Stimulated activated CD8-positive, alpha-beta memory T cell treated with anti-CD3 and anti-CD28 coated beads, Interleukin-7, amount 100 ng/mL, for 24 hours (primary cell): ENCODE data around the gene PFDN6.
"Not testable (repeated sequence)": the region's sequence is repeated elsewhere in the genome, so short reads cannot be mapped to it uniquely, and the experiment has no call there.

Experiments
- DNase-seq: peaks from one replicate; pipeline ENCODE4 v3.0.0-alpha.2; 2020; ENCODE audit warnings: low read depth

The PFDN6 gene

DNA sequence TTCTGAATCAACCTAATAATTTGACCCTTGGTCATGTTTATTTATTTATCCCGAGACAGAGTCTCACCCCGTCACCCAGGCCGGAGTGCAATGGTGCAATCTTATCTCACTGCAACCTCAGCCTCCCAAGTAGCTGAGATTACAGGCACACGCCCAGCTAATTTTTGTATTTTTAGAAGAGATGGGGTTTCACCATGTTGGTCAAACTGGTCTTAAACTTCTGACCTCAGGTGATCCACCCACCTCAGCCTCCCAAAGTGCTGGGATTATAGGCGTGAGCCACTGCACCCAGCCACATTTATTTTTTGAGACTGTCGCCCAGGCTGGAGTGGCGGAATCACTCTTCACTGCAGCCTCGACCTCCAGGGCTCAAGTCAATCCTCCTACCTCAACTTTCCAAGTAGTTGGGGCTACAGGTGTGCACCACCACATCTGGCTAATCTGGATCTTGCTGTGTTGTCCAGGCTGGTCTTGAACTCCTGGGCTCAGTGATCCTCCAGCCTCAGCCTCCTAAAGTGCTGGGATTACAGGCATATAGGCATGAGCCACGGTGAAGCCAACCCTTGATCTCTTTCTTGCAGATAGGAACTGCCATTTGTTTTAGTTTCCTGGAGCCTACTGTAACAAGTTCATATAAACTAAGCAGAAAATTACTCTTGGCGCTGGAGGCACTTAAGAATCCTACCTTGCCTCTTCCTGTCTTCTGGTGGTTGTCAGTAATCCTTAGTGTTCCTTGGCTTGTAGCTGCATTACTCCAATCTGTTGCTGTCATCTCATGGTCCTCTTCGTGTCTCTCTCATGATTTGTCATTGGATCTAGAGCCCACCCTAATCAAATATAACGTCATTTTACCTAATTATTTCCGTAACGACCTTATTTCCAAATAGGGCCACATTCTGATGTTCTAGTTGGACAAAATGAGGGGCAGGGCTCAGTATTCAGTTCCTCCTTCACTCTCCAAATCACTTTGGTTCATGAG lies 15.2 kb upstream of the PFDN6 start:
- DNase-seq, result no peak

DNA sequence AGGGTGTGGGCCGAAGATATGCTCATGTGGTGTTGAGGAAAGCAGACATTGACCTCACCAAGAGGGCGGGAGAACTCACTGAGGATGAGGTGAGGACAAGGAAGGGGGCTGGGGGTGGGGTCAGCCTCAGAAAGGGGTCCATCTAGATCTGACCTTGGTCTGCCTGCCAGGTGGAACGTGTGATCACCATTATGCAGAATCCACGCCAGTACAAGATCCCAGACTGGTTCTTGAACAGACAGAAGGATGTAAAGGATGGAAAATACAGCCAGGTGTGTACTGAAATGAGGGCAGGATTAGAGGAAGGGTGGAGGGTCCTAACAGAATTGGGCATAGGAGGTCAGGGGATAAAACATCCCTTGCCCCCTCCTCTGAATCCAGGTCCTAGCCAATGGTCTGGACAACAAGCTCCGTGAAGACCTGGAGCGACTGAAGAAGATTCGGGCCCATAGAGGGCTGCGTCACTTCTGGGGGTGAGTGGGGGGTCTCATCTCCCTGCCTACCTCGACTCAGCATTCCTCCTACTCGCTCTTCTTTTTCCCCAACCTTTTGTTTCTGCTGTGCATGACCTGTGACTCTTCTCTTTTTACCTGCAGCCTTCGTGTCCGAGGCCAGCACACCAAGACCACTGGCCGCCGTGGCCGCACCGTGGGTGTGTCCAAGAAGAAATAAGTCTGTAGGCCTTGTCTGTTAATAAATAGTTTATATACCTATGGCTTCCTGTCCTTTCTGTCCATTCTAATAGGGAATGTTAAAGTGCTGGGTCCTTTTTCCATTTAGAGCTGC lies 13.4 kb upstream of the PFDN6 start:
- not testable (repeated sequence) for DNase-seq

DNA sequence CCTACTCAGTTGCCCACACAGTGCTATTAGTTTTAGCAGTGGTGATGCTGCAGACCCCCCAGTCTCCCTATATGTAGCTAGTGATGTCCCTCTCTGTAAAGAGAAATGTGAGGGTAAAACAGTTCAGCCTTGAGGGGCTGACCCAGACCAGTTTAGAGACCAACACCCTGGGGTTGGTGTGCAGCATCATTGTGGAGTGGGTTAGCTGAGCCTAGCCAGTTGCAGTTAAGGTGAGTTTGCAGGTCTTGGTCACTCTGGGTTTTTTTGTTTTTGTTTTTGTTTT lies 12.9 kb upstream of the PFDN6 start:
- DNase-seq, result no peak

DNA sequence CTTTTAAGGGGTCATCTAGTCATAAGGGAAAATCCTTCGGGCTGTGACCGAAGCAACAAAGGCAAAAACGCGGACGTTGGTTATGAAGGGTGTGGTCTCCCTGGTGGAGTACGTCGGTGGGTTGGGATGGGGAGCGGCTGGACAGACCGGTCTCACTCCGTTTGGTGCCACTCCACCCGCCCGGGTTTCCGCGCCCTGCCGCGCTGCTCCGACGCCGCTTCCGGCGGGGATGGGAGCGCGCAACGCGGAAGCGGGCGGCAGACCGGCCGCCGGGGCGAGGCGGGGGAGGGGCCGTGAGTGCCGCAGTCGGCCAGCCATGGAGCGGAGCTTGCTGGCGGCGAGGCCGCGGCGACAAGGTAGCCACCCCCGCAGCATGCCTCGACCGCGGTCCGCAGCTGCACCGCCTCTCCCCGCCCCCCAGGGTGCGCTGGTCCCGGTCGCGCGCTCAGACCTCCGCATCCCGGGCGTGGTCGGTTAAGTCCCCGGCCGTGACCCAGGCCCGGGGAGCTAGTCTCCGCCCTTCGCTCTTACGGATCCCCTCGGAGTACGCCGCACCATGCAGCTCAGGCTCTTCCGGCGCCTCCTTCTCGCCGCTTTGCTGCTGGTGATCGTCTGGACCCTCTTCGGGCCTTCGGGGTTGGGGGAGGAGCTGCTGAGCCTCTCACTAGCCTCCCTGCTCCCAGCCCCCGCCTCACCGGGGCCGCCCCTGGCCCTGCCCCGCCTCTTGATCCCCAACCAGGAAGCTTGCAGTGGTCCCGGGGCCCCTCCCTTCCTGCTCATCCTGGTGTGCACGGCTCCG lies 12.3 kb upstream of the PFDN6 start, which contains the start of gene B3GALT4:
Gene B3GALT4, plus strand, starts transcription at position 260 of the 799 bp plus-strand sequence. Its CDS starts 297 bp downstream, at position 557.
- DNase-seq, result peak; percentile 54

DNA sequence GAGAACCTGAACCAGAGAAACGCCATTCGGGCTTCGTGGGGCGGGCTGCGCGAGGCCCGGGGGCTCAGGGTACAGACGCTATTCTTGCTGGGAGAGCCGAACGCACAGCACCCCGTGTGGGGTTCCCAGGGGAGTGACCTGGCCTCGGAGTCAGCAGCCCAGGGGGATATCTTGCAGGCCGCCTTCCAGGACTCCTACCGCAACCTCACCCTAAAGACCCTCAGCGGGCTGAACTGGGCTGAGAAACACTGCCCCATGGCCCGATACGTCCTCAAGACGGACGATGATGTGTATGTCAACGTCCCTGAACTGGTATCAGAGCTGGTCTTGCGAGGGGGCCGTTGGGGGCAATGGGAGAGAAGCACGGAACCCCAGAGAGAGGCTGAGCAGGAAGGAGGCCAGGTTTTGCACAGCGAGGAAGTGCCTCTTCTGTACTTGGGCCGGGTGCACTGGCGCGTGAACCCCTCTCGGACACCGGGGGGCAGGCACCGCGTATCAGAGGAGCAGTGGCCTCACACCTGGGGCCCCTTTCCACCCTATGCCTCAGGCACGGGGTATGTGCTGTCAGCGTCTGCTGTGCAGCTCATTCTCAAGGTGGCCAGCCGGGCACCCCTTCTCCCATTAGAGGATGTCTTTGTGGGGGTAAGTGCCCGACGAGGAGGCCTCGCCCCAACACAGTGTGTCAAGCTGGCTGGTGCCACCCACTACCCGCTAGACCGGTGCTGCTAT lies 11.6 kb upstream of the PFDN6 start:
- no peak for DNase-seq

DNA sequence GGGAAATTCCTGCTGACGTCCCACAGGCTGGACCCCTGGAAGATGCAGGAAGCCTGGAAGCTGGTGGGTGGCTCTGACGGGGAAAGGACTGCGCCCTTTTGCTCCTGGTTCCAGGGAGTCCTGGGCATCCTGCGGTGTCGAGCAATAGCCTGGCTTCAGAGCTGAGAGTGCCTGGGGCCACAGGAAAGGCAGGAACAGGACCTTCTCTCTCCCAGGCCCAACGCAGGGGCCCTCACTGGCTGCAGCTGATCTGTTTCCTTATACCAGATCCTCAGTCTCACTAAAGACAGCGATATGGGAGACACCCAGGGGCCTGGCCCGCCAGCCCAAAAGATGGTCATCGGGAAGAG lies 11.0 kb upstream of the PFDN6 start:
- DNase-seq, result no peak

DNA sequence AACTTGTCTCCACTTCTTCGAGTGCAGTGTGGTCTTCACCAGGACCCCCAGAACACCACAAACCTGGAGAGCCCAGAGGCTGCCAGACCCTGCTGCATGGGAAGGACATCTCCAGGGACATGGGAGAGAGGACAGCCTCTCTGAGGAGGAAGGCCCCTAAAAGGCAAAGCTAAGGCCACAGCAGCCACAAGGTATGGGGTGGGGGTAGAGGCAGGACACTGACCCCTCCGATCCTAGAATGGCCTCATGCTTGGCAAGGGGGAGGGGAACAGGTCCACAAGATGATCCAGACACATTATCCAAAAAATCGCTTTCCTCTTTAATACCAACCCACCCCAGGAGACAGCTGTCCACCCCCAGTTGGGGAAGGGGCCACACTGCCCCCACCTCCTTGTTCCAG lies 10.6 kb upstream of the PFDN6 start:
- DNase-seq, result no peak

DNA sequence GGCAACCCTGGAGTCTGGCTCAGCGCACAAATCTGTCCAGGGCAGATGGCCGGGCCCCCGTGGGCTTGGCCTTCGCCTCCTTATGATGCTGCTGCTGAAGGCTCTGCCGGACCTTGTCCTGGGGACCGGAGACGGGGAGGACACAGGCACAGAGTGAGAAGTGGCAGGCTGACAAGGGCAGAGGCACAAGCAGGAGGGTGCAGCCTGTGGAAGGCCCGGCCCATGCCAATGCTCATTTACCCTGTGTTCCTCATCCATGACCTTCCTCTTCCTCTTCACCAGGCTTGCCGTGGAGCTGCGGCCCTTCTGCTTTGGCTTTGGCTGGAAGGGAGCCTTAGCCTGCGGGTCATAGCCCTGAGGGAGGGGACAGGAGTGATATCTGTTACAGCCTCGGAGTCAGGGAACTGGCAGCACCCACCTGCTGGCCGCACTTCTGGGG lies 10.1 kb upstream of the PFDN6 start:
- DNase-seq, result no peak

DNA sequence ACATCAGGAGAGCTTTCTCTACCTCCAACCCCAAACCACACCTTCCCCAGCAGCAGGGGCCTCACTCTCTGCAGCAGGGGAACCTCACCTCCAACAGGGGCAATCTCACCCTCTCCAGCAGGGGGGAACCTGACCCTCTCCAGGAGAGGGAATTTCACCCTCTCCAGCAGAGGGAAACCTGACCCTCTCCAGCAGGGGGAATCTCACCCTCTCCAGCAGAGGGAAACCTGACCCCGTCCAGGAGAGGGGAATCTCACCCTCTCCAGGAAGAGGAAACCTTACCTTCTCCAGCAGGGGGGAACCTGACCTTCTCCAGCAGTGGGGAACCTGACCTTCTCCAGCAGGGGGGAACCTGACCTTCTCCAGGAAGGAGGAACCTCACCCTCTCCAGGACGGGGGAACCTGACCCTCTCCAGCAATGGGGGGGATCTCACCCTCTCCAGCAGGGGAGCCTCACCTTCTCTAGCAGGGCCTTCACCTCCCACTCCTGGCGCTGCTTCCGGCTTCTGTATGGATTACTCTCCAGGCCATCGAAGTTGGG lies 9.4 kb upstream of the PFDN6 start:
- no peak for DNase-seq

DNA sequence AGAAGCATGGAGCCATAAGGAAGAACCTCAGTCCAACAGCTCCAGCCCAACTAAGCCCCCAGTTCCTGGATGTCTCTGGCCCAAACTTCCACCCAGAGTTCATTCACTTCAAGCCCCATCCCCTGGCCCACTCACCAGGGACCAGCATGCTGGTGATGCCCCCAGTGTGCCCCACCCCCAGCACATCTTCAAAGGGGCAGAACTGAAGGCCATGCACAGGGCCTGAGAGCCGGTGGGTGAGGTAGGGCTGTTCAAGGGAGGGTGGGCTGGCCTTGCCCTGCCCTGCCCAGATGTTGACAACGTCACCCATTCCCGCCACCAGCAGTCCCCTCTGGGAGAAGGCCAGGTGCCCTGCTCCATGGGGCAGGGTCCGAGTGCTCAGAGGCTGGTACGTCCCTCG lies 8.9 kb upstream of the PFDN6 start:
- no peak for DNase-seq

DNA sequence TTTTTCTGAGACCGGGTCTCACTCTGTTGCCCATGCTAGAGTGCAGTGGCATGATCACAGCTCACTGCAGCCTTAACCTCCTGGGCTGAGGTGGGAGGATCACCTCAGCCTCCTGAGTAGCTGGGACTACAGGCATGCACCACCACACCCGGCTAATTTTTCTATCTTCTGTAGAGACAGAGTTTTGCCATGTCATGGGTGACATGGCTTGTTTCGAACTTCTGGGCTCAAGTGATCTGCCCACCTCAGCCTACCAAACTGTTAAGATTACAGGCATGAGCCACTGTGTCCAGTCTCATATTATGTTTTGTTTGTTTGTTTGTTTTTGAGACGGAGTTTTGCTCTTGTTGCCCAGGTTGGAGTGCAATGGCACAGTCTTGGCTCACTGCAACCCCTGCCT lies 4.2 kb upstream of the PFDN6 start:
- not testable (repeated sequence) for DNase-seq

DNA sequence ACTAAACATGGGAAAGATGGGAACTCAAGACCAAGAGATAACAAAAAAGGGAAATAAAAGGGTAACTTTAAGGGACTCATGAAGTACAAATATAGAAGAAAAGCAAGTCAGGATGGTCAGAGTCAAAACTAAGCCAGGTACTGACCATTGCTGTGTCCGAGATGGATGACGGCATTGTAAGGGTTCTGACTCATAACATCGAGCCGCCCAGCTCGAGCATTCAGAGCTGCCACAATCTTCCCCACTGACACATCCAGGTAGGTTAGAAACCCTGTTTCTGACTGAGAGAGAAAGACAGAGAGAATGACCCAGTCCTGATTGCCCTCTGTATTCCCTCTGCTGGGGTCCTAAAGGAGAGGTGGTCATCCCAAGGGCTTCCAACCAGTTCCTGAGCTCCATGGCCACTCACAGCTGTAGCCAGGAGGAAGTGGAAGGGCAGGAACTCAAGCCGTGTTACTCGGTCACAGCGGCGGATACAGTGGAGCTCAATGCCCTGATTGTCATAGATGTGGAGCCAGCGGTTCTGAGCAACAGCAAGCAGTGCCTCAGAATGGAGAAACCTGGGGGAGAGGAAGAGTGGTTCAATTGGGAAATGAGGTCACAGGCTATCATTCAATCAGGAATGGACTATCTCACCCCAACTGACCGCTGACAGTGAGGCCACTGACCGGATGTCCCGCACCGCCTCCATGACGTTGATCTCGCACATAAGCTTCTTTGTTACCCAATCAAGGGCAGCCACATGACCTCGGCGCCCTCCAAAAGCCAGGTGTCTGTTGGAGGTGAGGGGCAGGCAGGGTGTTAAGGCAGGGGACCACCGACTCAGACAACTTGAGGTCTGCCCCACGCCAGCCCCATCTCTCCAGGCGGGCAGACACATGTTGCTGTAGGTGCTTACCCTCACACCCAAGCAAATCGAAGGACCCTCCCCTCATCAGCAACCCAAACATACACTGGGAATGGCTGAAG lies 2.2 kb upstream of the PFDN6 start:
- no peak for DNase-seq

DNA sequence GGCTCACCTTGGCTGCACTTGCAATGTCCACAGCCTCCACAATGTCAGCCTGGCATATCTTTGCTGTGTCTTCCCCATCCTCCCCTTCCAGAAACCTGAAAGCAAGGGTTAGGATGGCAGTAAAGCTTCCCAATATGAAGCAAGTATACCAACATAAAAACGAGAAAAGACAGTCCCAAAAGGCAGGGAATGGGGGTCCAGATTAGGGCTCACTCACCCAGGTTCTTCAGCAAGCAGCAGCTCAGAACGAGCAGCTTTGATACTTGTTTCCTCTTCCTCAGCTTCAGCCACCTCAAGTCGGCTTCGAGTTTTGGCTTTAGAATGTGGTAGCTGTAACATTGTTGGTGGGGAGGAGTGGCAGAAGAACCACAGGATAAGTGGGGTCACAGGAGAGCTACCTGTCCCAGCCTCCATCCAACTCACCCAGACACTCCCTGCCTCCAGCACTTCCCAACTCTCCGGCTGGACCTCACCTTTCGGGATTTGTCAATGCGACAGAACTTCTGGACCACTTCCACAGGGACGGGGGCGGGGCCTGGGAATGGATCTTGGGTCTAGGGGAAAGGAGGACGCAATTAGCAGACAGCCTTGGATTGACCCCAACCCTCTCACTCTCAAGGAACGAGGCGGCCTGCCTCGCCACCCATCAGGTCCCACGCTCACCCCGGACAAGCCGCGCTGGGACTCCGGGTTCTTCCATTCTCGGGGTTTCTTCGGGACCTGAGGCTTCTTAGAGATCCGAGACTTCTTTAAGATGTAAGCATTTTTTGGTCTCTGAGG lies 1.1 kb upstream of the PFDN6 start:
- no peak for DNase-seq

DNA sequence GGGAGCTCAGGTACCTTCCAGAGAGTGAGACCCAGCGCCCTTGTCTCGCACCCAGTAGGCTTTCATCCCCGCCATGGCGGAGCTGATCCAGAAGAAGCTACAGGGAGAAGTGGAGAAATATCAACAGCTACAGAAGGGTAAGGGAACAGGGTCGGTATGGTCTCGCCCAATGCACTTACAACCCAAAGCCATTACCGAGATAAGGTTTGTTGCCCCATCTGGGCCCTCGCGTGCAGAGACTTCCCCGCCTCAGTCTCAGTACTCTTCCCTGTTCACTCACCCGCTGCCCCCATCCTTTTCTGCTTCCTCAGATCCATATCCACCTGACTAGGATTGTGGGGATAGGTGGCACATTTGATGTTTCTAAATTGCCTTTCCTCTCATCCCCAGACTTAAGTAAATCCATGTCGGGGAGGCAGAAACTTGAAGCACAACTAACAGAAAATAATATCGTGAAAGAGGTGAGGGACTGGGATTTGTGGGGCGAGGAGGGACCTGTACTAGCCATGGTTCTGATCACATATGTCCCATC lies 449 bp downstream of the PFDN6 start:
- no peak for DNase-seq

DNA sequence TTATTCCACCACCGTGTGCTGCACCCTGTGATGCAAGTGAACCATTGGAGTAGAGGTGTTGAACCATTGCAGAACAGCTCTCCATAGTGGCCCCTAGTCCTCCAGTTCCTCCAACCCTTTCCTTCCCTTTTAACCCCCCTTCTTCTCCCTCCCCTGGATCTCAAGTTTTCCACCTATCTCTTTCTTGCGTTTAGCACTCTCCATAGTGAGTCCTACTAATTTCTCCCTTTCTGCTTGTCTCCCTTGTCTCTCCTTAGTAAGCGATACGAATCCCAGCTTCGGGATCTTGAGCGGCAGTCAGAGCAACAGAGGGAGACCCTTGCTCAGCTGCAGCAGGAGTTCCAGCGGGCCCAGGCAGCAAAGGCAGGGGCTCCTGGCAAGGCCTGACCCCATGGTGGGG lies 1.1 kb downstream of the PFDN6 start:
- DNase-seq, result no peak

DNA sequence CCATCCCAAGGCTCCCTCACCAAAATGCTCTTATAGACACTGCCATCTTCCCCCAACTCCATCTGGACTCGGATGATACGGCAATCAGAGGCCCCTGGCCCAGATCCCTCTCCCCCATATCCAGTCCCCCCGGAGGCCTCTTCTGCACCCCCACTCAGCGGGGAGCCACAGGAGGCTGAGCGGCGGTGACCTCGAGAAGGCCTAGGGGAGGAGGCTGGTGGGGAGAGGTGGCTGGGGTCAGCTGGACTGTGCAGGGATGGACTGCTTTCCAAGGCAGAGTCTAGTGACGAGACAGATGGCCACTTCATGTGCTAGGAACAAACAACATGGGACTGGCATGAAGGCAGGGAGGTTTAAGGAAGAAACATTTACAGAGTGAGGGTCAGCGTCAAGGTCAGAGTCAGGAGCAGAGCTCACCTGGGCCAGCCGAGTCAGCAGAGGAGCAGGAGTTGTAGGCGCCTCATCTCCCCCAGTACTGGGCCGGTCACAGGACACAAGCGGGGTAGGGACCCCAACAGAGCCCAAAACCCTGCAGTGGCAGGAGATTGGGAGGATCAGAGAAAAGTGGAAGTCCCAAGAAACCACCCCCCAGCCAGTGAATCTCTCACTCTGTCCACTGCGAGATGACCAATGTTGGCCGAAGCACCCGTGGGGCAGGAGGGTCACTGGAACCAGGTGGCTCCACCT lies 3.7 kb downstream of the PFDN6 start:
- no peak for DNase-seq

DNA sequence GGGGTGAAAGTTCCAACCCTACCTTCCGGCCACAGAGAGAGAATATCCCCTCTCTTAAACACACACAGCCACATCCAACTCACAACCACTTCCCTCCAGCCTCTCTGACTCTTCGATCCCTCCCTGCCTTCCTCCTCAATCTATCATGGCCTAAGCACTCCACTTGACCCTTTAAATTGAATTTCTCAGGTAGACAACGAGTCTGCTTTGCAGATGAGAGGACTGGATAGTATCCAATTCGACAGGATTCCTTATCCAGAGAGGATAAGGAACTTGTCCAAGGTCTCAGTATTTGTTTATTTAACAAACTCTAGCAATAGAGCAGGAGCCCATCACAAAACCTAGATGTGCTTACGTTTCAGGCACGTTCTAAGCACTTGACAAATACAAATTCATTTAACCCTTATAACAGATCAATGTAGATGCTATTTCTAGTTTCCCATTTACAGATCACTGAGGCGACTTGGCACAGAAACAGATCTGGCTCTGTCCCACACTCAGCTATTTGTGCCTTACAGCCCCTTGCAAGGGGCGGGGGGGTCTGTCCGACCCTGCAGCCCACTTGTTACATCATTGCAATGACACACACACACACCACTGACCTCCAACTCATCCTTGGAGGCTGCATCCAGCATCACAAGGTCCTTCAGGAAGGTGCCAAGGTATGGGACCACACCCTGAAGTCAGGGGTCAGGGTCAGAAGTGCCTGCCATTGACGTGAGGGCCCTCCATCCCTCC lies 4.9 kb downstream of the PFDN6 start:
- no peak for DNase-seq
